ENCODE results near the gene SMIM10L2A.
"Not testable (repeated sequence)": the region's sequence is repeated elsewhere in the genome, so short reads cannot be mapped to it uniquely, and the experiment has no call there.

Gene SMIM10L2A

DNA sequence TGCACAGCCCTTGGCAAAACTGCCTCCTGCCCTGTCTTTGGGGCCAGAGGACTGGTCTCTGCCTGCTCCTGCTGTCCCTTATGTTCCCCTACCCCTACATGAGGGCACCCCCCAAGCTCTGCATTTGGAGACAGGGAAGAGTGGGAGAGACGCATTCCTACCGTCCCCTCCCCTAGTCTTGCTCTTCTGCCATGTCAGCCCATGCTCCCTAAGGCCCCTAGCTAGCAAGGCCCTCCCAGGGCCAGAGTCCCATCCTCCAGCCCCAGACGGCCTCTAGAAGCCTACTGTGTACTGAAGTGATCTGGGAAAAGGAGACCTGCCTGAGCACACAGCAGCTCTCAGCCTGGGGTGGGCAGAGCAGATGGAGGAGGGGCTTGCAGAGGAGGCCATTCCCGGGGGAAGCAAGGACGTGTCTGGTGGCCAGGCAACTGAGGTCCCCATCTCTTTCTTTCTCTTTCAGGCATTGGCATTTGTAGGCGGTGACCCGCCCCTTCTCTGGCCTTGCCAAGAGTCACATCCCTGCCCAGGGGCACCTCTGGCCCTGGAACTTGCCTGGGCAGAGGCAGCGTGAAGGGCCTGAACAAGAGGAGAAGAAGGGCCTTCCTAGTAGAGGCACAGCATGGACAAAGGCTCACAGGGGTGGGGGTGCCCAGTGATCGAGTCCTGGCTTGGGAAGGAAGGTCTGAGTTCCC is 1.6 kb downstream of the SMIM10L2A start:
- DNase-seq (ENCODE audit: low read depth): not testable (repeated sequence)

DNA sequence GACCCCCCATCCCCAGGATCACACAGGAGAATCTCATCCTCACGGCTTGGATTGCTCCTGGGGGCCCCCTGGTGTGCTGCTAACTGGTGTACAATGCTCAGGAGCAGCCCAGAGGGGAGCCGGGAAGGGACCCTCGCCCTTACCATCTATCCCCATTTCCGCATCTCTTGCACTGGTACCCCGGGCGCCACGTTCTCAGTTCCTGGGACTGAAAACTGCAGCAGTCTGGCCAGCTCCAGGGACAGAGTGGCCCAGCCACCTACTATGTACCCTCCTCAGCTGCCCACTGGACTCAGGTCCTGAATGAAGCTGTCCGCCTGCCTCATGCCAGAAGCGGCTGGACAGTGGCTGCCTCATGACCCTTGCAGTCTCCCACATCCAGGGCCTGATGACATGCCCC is 2.7 kb downstream of the SMIM10L2A start:
- no peak for DNase-seq (ENCODE audit: low read depth)

- DNase-seq (ENCODE audit: low read depth): no peak
Measured at GRCh38 chrX:135425026-135425965, 3.6 kb downstream of the SMIM10L2A start.

DNA sequence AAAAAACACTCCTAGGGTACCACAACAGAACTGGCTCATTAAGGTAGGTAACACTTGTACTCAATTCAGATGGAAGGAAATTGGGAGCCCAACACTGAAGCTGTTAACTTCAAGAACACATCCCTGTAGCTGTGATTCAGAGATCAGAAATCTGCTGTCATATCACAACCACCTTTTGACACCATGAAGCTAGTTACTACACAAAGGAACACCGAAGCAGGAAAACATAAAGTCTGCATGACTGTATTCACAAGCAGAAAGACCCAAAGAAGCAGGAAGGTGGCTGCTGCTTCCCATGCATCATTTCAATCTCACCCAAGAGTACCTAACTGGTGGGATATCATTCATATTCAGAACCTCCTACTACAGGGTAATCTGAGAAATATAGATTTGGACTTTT is 7.7 kb downstream of the SMIM10L2A start:
- no peak for DNase-seq (ENCODE audit: low read depth)

DNA sequence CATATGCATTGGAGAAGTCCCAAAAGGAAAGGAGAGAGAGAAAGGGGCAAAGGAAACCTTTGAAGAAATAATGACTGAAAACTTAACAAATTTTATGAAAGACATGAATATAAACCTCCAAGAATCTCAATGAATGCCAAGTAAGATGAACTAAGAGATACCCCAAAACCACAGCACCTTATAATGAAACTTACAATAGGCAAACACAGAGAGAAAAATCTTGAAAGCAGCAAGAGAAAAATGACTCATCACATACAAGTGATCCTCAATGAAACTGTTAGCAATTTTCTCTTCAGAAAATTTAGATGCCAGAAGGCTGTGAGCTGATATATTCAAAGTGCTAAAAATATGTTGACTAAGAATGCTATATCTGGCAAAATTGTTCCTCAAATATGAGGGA is 10.1 kb downstream of the SMIM10L2A start:
- DNase-seq (ENCODE audit: low read depth): no peak

- DNase-seq (ENCODE audit: low read depth): no peak
Measured at GRCh38 chrX:135432453-135432852, 10.7 kb downstream of the SMIM10L2A start.

GRCh38 chrX:135432881-135433521 is 11.3 kb downstream of the SMIM10L2A start:
- DNase-seq (ENCODE audit: low read depth): no peak

DNA sequence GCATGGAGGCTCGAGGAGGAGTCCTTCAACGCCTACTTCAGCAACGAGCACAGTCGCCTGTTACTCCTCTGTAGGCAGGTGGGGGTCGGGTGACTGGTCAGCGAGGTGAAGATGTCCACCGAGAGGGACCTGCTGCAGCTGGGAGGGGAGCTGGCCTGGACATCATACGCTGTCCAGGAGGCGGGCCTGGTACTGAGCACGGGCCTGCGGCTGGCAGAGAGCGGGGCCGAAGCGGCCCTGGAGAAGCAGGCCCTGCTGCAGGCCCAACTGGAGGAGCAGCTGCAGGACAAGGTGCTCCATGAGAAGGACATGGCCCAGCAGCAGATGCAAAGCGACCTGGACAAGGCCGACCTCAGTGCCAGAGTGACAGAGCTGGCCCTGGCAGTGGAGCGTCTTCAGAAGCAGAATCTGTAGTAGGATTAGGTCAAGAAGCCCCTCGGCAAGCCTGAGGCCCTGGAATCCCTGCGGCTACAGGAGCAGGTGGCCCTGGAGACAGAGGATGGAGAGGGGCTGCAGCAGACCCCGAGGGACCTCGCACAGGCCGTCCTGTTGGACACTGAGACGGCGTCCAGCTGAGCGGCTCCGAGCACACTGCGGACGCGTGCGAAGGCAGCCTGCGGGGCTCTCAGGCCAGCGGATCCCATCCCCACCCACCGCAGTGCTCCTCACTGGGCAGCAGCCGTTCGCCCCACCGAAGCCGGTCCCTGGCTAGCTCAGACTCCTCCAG is 11.9 kb downstream of the SMIM10L2A start:
- no peak for DNase-seq (ENCODE audit: low read depth)

GRCh38 chrX:135434258-135435138 is 12.8 kb downstream of the SMIM10L2A start:
- no peak for DNase-seq (ENCODE audit: low read depth)

- DNase-seq (ENCODE audit: low read depth): no peak
Measured at GRCh38 chrX:135435139-135435922, 13.6 kb downstream of the SMIM10L2A start.

DNA sequence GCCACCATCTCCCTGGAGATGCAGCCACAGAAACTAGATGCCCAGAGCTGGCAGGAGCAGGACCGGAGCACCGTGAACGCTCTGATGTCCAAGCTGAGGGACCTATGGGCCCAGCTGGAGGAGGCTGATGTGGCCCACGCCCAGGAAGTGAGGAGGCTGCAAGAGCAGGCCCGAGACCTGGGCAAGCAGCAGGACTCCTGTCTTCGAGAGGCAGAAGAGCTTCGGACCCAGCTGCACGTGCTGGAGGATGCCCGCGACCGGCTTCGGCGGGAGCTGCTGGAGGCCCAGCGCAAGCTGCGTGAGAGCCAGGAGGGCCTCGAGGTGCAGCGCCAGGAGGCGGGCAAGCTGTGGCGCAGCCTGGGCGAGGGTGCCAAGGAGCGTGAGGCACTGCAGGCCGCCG is 14.2 kb downstream of the SMIM10L2A start:
- DNase-seq (ENCODE audit: low read depth): no peak

DNA sequence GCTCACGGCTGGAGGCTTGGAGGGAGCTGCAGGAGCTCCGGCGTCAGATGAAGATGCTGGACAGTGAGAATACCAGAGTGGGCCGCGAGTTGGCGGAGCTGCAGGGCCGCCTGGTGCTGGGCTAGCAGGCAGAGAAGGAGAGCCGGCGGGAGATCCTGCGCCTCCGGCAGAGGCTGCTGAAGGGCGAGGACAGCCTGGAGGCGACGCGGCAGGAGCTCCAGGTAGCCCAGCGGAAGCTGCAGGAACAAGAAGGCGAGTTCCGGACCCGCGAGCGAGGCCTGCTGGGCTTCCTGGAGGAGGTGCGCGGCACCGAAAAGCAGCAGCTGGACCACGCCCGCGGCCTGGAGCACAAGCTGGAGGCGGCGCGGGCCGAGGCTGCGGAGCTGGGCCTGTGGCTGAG is 14.7 kb downstream of the SMIM10L2A start:
- DNase-seq (ENCODE audit: low read depth): no peak

GRCh38 chrX:135436966-135437866 is 15.5 kb downstream of the SMIM10L2A start:
- DNase-seq (ENCODE audit: low read depth): no peak

DNA sequence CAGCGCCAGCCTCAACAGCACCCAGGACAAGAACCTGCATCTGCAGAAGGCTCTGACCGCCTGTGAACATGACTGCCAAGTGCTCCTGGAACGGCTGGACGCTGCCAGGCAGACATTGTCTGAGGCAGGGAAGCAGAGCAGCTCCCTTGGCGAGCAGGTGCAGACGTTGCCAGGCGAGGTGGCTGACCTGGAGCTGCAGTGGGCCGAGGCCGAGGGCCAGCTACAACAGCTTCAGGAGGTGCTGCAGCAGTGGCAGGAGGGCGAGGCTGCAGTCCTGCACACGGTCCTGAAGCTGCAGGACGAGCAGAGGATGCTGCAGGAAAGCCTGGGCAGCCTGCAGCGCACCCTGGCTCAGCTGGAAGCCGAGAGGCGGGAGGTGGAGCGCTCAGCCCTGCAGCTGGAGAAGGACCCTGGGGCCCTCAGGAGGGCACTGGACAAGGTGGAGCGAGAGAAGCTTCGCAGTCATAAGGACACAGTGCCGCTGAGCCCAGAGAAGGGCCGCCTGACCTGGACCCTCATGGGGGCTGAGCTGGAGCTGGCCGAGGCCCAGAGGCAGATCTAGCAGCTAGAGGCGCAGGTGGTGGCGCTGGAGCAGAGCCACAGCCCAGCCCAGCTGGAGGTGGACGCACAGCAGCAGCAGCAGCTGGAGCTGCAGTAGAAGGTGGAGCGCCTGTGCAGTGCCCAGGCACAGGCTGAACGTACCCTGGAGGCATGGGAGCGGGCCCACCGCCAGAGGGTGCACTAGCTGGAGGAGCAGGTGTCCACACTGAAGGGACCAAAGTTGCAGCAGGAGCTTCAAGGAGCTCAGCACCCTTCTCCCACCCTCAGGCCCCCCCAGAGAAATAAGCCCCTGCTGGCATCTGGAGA is 16.4 kb downstream of the SMIM10L2A start:
- DNase-seq (ENCODE audit: low read depth): no peak

DNA sequence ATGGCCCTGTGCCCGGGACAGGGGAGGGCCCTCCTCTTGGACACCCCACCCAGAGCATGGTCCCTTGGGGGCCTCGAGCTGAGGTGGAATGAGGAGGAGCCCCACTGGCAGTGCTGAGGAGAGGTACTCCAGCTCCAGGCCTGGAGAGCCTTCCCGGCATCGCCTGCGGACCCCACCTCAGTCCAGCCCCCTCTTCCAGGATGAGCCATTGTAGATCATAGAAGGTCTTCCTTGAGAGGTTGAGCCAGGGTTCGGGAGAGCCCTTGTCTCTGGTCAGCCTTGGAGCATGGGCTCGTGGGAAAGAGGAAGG is 16.9 kb downstream of the SMIM10L2A start:
- DNase-seq (ENCODE audit: low read depth): no peak

GRCh38 chrX:135449637-135450550 is 28.1 kb downstream of the SMIM10L2A start:
- DNase-seq (ENCODE audit: low read depth): no peak

DNA sequence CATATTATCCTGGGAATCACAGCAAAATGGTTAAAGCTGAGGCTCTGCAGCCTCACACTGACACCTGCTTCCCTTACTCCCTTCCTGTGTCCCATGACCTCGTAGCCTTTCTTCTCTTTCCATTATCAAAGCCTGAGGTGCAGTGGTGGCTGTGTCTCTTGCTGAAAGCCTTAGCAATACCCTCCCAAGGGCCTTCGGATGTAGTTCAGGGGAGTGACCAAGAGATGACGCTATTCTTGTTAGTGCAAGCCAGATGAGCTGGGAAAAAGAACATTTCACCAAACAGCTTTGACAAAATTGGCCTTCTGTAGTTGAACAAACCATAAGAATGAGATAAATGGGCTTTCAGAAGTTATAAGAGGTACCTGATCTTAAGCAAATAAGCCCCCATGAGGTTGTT is 31.6 kb downstream of the SMIM10L2A start:
- no peak for DNase-seq (ENCODE audit: low read depth)

All from stimulated activated CD8-positive, alpha-beta memory T cell treated with anti-CD3 and anti-CD28 coated beads, Interleukin-15, amount 100 ng/mL, for 24 hours (primary cell).